BJ (cell line): ENCODE data around the gene BLTP3A. TPM values are rescaled to one million over a fixed set of nuclear protein-coding genes. Genes with fewer than 3 reads are reported as not detected.
"Not testable (repeated sequence)": the region's sequence is repeated elsewhere in the genome, so short reads cannot be mapped to it uniquely, and the experiment has no call there.

Source experiments
- CTCF ChIA-PET: fragments of 350-600 bp; formaldehyde crosslinking; extraction: SDS; loops from one replicate; lab custom pipeline; 2021; ENCODE audit warnings: antibody characterized with exemption, inconsistent platforms; lab: Yijun Ruan, JAX
- POLR2A ChIA-PET: fragments of 300-600 bp; sonication (Branson Sonifier 250); formaldehyde crosslinking; extraction: SDS; loops from one replicate; lab custom pipeline; 2021; ENCODE audit warnings: antibody characterized with exemption; lab: Charles Lee
- DNase-seq: peaks from one replicate; pipeline ENCODE4 v3.0.0-alpha.2; 2011; ENCODE audit warnings: low read depth
- H3K27me3 ChIP-seq: 2 replicates; pipeline ENCODE4 v1.6.0; 2011; ENCODE audit warnings: low read length; ENCODE audit not compliant: control insufficient read depth, insufficient read depth
- H3K36me3 ChIP-seq: 2 replicates; pipeline ENCODE4 v1.5.1; 2011; ENCODE audit warnings: low read length; ENCODE audit not compliant: control insufficient read depth, insufficient read depth
- H3K4me3 ChIP-seq: 2 replicates; pipeline ENCODE4 v1.5.1; 2011; ENCODE audit warnings: low read depth, mild to moderate bottlenecking, control low read depth, low read length
- CTCF ChIP-seq: IDR thresholded peaks from 2 replicates; pipeline ENCODE4 v1.5.1; 2011; ENCODE audit warnings: low read depth, mild to moderate bottlenecking, control low read depth, inconsistent platforms, low read length, moderate library complexity; ENCODE audit not compliant: insufficient read depth
- polyA minus RNA-seq: library from RNA; depleted of rRNA, polyadenylated mRNA; stranded (reverse); fragments of >200 nt; gene quantifications from 2 replicates; pipeline ENCODE4 v1.2.3, GENCODE V29; 2011; rRNA and poly(A)+ RNA removed
- polyA plus RNA-seq: library from polyadenylated mRNA; depleted of rRNA; stranded (reverse); fragments of >200 nt; gene quantifications from 2 replicates; pipeline ENCODE4 v1.2.3, GENCODE V29; 2011; rRNA removed

BLTP3A gene
- polyA plus RNA-seq = 15.1 and 18.4 TPM in 2 replicates
- 25.6 and 35.5 TPM in 2 replicates for polyA minus RNA-seq

- Histone ChIP-seq H3K4me3 (peak within 1 kb of the TSS; percentile 55), H3K36me3 (no peaks in the 10 kb centered on the region), H3K27me3 (no peaks in the 10 kb centered on the region)
- ChIA-PET POLR2A (interaction anchor here (0.5 kb wide), 1 partner anchor 38 kb away, joined by 3 read pairs; no protein-coding TSS in a partner anchor), CTCF (interaction anchor here (0.6 to 2.8 kb wide), 8 partner anchors 9 to 660 kb away, joined by 3 to 6 read pairs (median 3); partner anchors contain the start of gene FANCE)
- TF ChIP-seq CTCF = no peak
- DNase-seq = no peak
These were observed at the start of gene BLTP3A for GRCh38 chr6:34791701-34792604. TSS of gene BLTP3A (plus strand) at chr6:34792083. CDS start at chr6:34792251, 168 bp downstream.

- Histone ChIP-seq H3K27me3 (0 out of 2 replicates have a peak, but pooled peaks cover 2% of the 10 kb centered on the region), H3K4me3 (no peak overlapping the region), H3K36me3 (no peaks in the 10 kb centered on the region)
- POLR2A ChIA-PET = interaction anchor here (0.7 kb wide), 1 partner anchor 17 kb away, joined by 4 read pairs; no protein-coding TSS in a partner anchor
- no peak for TF ChIP-seq CTCF
- CTCF ChIA-PET = no interaction called here
- DNase-seq = no peak
These were observed 49.8 kb upstream of the BLTP3A start for GRCh38 chr6:34742094-34742493.

- Histone ChIP-seq H3K4me3 (no peak overlapping the region), H3K36me3 (no peaks in the 10 kb centered on the region), H3K27me3 (0 out of 2 replicates have a peak, but pooled peaks cover 2% of the 10 kb centered on the region)
- no peak for DNase-seq
- TF ChIP-seq CTCF = no peak
- ChIA-PET CTCF (no interaction called here), POLR2A (no interaction called here)
These were observed 48.1 kb upstream of the BLTP3A start for GRCh38 chr6:34743625-34744293.

GRCh38 chr6:34744294-34744647 is 47.6 kb upstream of the BLTP3A start:
- DNase-seq, H3K27me3 ChIP-seq, H3K36me3 ChIP-seq, POLR2A ChIA-PET, H3K4me3 ChIP-seq, CTCF ChIA-PET: not testable (repeated sequence)

GRCh38 chr6:34745277-34746103 is 46.4 kb upstream of the BLTP3A start:
- H3K4me3 ChIP-seq = no peak overlapping the region
- H3K27me3 ChIP-seq = 0 out of 2 replicates have a peak, but pooled peaks cover under 1% of the 10 kb centered on the region
- no peak for TF ChIP-seq CTCF
- CTCF ChIA-PET = no interaction called here
- POLR2A ChIA-PET = no interaction called here
- H3K36me3 ChIP-seq = no peaks in the 10 kb centered on the region
- peak; percentile 19 for DNase-seq
